HG03469 (cell line): Measurements from ENCODE around the gene NTRK3.
"Not testable (repeated sequence)": the region's sequence is repeated elsewhere in the genome, so short reads cannot be mapped to it uniquely, and the experiment has no call there.

Source experiments
- ATAC-seq: cut with Tn5 transposase; IDR thresholded peaks from one replicate; pipeline ENCODE4 v1.9.1; 2021; ENCODE audit warnings: mild to moderate bottlenecking, moderate library complexity, moderate number of reproducible peaks; ENCODE audit not compliant: unreplicated experiment

Gene NTRK3

DNA sequence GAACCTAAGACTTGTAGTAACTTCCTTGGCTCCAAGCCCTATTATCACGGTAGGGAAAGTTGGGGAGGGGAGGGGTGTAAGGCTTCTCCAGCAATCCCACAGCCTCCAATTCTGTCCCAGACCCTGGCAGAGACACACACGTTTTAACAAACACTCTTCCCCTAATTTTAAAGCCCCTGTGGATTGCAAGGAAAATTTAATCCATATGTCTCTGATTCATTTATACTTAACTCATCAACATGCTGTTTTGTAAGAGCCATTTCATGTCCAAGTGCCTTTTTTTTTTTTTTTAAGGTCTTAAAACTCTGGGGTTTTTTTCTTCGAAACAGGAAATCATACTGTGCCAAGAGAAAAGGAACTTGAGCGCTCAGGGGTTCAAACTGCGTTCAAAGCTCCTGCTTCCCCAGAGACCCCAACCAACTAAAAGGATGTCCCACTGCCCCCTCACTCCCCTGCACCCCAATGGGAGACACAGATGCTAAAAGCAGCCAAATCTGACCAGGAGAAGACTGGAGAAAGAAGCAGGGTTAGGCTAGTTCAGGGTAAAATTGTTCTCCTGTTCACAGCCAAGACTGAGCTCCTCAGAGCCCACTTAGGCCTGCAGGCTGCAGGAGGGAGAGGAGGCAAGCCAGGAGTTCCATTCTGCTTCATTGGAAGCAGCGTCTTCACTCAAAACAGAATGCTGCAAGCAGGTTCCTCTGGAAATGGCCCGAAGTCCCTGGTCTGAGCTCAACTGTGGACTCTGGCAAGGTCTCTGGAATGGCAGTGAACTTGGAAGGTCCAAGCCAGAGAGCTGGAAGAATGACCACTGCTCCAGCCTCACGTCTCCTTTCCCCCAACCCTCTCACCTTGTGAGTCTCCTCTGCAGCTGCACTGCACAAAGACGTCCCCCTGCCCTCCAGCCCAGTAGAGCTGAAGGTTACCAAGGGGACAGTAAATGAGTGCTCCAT, 172.5 kb downstream of the NTRK3 start:
- ATAC-seq = no peak

DNA sequence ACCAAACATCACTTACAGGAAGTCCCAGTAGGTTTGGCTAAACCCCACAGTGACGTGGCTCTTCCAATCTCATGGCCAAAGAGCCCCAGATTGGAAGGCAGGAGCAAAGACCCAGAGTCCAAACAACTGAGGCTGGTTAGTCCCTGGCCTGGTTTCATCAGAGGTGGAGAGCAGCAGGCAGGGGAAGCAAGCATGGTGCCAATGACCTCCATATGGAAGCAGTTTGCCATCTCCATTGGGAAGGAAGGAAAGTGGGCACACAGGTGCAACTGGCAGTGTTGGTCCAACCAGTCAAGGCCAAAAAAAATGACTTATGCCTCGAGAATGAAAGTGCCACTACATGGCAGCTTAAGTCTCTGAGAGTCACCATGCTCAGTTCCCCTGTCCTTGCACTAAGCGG, 175.9 kb downstream of the NTRK3 start:
- no peak for ATAC-seq

DNA sequence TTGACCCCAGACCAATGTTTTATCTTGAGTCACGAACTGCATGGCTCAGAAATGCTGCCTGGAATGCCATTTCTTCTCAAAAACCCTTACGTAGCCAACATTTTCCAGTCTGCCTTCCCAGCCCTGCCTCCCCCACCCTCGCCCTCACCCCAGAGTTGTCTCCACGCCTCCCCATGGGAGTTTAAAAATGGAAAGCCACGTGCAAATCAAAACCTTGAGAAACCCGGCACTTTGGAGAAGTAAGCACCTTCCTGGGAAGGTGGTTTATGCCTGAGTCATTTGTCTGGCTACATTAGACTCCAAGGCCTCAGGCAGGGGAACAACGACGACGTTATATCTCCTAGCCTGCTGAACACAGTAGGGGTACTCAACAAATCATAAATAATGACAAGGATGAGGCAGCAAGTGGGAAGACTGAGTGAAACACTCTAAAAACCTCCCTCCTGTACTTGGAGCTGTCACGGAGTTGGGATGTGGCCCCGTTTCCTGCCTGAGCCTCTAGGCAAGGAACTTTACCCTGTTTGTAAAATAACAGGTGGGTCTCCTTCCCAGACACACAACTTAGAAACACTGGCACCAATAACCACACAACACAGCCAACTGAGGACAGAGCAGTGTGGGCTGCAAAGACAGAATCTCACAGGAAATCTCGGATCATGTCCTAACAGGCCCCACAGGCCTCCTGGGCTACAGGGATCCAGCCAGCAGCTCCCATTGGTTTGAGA, 179.1 kb downstream of the NTRK3 start:
- no peak for ATAC-seq

DNA sequence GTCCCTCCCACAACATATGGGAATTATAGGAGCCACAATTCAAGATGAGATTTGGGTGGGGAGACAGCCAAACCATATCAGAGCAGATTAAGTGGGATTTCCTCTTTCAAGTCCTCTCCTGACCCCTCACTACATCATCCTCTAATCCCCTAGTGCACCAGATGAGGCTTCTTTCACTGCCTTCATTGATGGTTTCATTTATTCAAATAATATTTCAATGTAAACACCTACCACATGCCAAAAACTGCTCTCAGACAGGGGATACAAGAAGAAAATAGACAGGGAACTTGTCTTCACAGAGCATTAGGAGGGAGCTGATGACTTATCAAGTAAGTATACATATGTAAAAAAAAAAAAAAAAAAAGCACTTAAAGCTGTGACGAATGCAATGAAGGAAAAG, 180.2 kb downstream of the NTRK3 start:
- ATAC-seq = no peak

DNA sequence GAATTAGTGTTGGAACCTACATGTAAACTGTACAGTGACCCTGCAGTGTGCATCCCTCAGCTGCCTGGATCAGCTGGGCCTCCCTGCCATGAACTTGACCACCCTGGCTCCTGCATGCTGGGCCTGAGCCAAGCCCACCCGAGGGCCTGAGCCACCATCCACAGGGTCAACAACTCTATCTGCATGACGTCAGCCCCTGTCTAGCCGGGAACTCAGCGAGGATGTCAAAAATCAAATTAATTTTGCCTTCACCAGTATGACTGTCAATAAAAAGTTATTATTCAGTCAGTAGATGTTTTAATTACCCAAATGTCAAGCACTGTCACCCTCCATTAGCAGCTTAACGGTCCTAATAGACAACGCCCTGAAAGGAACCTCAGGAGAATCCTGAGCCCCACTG, 181.4 kb downstream of the NTRK3 start:
- ATAC-seq = no peak

DNA sequence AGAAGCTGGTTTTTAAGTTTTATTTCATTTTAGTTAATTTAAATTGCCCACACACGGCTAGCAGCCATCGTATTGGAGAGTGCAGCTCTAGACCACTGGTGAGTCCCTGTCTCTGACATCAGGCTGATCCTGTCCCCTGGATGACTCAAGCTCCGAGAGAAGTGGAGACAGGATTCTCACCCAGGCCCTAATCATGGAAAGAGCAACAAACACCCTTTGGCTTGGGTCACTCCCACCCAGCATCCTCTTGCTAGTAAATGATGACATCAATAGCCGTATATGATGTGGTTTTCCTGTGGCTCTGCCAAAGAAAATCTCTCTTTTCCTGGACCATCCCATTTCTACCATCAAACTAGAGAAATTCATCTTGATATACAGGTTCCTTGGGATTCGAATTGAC, 182.2 kb downstream of the NTRK3 start:
- no peak for ATAC-seq

DNA sequence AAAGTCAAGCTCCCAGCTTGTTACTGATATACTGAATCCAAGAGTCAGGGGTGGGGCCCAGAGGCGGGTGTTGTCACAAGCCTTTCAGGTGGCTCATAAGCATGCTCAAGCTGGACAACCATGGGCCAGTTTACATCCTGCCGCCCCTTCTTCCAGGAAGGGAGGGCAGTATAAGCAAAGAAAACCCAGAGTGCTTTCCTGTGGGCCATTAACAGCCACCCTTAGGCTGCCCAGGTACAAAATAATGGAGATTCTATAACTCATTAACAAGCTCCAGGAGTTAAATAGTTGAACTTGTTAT, 183.2 kb downstream of the NTRK3 start:
- ATAC-seq = no peak

DNA sequence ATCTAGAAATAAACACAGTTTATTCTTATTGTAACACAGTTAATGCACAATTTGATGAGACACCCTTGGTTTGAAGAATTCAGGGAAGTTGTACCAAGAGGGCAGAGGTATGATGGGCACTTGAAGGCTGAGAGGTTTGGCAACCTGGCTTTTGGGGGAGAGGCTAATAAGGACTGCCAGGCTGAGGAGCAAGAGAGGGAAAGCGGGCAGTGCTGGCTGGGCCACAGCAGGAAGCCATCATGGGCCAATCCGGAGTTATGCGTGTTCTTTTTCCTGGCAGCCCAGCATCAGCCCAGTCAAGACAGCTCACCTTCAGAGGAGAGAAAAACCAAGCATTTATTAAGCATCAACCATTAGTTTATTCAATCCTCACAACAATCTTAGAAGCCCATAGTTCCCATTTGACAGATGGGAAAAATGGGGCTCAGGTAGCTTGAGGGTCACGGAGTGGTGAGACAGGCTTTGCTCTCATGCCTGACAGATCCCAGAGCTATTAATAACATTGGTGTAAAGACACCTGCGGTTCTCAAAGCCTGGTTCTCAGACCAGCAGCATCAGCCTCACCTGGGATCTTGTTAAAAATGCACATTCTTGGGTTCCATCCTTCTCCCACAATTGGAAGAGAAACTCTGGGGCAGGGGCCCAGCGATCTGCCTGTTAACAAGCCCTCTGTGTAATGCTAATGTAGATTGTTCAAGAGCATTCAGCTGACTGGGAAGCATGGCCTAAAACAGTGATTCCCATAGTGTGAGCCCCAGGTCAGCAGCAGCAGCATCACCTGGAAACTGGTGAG, 183.7 kb downstream of the NTRK3 start:
- ATAC-seq = no peak

DNA sequence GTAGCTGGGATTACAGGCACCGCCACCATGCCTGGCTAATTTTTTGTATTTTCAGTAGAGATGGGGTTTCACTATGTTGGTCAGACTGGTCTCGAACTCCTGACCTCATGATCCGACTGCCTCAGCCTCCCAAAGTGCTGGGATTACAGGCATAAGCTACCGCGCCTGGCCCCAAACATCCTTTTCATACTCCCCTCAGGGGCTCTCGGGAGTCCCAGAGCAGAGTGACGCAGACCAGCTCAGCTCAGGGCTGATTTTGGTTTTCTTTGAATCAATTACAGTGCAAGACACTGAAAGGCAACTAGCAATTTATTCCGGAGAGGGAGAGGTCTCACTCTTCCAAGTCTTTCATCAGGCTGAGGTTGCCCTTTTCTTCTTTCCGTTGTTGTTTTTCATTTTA, 184.4 kb downstream of the NTRK3 start:
- not testable (repeated sequence) for ATAC-seq

DNA sequence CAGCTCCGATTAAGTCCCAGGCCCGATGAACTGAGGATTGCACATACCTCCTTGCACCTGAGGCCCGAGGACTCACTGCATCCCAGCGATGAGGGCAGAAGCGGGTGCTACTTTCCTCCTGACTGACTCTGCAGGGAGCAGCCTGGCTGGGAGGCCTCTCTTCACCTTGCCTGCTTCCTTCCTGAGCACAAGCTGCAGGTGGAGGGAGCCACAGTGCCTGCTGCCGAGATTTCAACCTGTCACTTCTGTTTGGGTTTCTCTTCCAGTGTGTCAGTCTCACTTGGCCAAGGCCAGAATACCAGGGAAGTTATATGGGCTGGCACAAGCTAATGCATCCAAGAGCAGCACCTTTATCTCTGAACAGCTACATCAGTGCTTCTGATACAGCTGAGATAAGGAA, 185.4 kb downstream of the NTRK3 start:
- no peak for ATAC-seq

DNA sequence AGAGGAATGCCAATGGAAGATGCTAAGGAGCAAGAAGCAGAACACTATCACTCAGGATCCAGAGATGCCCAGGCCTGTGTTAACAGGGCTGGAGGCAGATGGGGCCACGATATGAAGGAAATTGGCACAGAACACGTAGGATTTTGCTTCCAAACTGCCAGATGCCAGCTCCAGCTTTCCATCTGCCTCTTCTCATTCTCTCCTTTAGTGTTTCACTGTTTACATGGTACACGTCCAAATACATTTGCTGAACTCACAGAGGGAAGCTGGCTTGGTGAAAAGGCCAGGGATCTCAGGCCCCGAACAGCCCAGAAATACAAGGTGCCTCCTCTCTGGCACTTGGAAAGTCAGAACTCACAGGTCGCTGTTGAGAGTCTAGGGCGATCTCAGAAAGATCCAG, 187.0 kb downstream of the NTRK3 start:
- no peak for ATAC-seq

DNA sequence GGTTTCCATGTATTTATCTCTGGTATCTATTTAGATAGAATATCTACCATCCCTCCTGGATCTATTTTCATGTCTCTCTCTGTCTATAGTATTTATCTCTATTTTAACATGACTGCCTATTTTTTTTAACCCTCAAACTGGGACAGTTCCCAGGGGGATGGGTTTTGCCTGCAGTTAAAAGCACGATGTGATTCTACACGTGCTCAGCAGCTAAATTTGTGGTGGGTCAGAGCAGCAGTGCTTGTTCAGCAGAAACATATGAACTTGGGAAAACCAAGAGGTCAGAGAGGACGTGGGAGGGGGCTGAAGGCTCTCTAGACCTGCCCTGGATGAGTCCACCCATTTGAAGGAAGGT, 189.2 kb downstream of the NTRK3 start:
- no peak for ATAC-seq

DNA sequence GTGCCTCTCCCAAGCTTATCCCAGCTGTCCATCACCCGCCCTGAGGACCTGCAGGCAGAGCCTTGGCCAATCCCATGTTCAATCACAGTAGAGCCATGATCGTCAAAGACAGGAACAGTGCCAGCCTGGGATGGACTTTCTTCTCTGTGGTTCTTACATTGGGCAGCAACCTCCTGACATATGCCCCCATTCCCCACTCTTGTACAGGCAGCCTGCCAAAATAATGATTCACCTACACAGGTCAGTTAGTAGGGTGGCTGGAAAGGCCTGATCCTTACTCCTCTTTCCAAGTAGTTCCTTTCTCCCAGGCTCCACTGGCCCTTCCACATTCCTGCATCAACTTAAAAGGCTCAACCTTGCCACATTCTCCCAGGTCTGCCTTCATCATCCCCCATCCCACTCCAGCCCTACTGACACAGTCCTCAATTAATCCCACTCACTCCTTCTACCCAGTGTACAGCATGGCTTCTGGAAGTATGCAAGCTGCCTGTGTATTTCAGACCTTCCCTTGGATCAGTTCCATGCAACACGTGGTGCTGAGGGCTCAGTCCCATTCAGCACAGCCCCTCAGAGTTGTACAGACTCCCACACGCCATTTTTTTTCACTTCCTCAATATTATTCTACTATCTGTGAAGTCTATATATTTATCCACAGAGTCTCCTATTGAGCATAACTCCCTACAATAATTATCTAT, 189.8 kb downstream of the NTRK3 start:
- no peak for ATAC-seq

DNA sequence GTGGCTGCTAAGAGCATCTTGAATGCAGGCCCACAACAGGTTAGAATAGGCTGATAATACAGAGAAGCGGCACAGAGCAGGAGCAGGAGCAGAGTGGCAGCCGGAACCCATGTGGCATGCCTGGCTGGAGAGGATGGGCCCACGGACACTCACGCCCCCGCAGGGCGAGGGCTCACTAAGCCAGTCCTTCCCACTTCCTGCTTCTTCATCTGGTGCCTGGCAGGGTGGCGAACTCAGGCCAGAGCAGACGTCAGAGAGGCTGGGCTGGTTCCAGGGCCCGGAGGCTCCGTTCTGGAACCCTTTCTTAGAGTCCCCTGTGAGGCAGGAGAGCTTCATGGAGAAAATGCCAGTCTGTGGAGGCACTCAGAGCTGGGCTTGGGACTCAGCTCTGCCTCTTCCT, 195.1 kb downstream of the NTRK3 start:
- ATAC-seq = no peak

DNA sequence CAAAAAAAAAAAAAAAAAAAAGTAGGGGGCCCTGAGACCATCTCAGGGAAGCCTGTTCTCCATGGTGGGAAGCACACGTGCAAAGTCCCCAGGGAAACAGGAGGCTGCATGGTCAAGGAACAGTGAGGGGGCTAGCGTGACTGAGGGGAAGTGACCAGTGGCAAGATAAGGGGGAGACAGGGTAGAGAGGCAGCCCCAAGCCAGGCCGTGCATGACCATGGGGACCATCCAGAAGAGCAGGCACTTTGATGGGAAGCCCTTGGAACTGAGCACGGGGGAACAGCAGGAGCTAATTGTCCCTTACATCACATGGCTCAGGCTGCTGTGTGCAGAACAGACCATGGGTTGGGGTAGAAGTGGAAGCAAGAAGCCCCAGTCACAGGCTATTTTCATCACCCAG, 196.2 kb downstream of the NTRK3 start:
- ATAC-seq = no peak

DNA sequence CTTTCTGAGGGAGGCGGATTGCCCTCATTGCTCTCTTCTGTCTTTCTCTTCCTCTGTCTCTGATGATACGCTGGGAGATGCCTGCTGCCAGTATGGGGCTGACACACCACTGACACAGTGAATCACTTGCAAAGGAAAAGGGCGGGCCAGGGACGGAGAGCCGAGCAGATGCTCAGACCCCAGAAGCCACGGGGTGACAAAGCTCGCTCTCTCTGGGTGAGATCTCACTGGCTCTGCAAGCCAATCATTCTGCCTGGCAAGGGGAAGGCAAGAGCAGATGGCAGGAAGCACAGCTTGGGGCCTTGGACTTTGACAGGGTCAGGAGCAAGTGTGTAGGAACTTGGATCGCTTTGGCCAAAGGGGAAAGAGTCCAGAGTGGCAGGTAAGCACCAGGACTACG, 198.7 kb downstream of the NTRK3 start:
- ATAC-seq = no peak

DNA sequence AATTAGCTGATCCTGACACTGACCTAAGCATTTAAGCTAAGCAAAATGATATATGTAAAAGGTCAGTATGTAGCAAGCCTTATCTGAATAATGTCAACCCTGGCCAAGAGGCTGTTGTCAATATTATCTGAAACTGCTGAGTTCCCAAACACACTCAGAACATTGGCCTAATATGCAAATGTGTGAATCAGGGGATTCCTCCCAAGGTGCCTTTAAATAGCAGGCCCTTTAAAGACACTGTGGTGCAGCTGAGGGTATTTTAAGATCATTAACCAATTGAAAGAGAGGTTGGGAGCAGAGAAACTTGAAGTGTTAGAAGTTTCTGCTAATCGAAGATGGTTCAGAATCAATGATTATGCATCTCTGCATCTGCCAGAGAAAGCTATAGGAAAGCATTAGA, 207.0 kb downstream of the NTRK3 start:
- ATAC-seq = peak; percentile 95

DNA sequence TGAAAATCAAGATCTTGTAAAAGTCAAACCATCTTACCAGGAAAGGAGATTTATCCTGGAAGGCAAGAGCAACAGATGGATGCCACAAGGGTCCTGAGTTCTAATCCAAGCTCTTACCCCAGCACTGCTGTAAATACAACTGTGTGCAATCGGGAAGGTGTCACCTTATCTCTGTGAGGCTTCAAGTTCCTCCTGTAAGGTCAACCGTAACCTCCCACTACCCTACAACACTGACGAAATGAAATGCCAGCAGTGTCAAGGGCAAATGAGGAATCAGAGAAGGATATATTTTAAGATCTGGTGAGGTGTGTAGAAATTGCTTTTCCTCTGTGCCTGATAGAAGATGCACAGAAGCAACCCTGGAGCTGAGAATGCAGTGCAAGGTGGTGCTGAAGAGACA, 207.8 kb downstream of the NTRK3 start:
- ATAC-seq = no peak

DNA sequence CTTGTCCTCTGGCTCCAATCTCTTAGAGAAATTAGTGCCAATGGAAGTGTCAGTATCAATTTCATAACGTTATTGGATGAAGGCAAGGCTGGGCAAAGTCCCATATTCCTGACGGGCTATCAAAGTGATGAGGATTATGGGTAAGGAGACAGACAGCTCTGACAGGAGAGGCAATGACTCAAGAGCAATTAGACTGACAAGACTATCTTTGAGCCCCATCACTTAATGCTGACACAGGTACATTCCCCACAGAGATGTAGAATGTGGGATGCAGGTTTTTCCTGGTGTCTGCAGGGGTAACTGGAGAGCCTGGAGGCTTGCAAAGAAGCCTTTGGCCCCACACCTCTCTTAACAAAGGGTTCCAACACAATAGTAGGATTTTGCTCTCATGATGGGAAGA, 208.3 kb downstream of the NTRK3 start:
- ATAC-seq = no peak

DNA sequence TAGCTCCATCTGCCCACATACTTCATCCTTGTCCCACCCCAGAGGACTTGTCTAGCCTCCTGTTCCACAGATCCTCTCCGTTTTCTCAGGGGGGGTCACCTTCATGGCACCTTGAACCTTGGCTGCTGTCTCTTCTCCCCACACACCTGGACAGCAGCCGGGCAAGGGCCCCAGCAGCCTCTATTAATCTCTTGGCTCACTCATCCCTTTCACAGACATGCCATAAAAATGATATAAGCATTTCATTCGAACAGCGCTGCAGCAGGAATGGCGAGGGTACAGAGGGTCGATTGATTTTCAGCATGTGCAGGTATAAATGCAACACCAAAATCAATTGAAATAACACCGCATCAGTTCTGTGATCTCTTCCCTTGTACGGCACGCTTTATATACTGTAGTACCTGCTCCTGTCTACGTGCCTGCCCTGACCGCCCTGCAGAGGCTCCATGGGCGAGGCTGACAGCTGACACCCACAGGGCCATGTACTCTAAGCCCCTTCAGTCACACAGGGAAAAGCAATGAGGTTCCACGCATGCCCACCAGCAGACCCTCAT, 209.9 kb downstream of the NTRK3 start:
- ATAC-seq = no peak

DNA sequence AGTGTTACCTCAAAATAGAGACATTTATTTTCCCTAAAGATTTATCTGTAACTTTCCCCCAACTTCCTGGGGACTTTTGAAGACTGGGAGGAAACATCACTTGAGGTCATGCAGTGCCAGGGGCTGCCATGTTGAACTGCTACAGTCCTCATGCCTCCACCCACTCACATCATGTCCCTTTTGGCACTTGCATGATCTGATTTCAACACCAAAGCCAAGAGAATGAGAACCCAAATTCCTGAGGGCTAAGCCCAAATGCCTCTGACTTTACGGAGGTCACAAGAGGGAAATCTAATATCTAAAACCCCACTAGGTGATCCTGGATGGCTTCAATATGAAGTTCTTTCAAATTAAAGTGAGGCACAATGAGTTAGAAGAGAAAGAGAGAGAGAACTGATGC, 213.1 kb downstream of the NTRK3 start:
- ATAC-seq = no peak
